HAP-1 (cell line): ENCODE data around the gene BCL2L1.
"Not testable (repeated sequence)": the region's sequence is repeated elsewhere in the genome, so short reads cannot be mapped to it uniquely, and the experiment has no call there.

ENCODE experiments used
- DNase-seq, 2 experiments: peaks; one replicate each; pipeline ENCODE4 v3.0.0-alpha.2; 2016 to 2020; ENCODE audit warnings: low spot score in 2 of 2
- H3K27me3 ChIP-seq: fragments of 250-450 bp; sonication (Bioruptor Pico); 2 replicates; pipeline ENCODE4 v1.5.1; 2020; ENCODE audit warnings: low read depth, mild to moderate bottlenecking, moderate library complexity
- H3K36me3 ChIP-seq: fragments of 250-450 bp; sonication (Bioruptor Pico); replicated peaks from 2 replicates; pipeline ENCODE4 v1.5.1; 2020; ENCODE audit warnings: mild to moderate bottlenecking
- H3K4me1 ChIP-seq: fragments of 250-450 bp; sonication (Bioruptor Pico); 2 replicates; pipeline ENCODE4 v1.5.1; 2020; ENCODE audit warnings: mild to moderate bottlenecking
- H3K4me3 ChIP-seq: fragments of 250-450 bp; sonication (Bioruptor Pico); 2 replicates; pipeline ENCODE4 v1.5.1; 2020; ENCODE audit warnings: mild to moderate bottlenecking, moderate library complexity
- H3K9me3 ChIP-seq: fragments of 250-450 bp; sonication (Bioruptor Pico); 2 replicates; pipeline ENCODE4 v1.5.1; 2020; ENCODE audit warnings: mild to moderate bottlenecking, moderate library complexity
- in situ Hi-C: fragments of 300-500 bp; cut with MboI; formaldehyde crosslinking; loops from 3 replicates; pipeline ENCODE4 v1.14.3; 2020; ENCODE audit warnings: low sequenced_read_pairs, inconsistent platforms, mixed read lengths

The BCL2L1 gene

DNA sequence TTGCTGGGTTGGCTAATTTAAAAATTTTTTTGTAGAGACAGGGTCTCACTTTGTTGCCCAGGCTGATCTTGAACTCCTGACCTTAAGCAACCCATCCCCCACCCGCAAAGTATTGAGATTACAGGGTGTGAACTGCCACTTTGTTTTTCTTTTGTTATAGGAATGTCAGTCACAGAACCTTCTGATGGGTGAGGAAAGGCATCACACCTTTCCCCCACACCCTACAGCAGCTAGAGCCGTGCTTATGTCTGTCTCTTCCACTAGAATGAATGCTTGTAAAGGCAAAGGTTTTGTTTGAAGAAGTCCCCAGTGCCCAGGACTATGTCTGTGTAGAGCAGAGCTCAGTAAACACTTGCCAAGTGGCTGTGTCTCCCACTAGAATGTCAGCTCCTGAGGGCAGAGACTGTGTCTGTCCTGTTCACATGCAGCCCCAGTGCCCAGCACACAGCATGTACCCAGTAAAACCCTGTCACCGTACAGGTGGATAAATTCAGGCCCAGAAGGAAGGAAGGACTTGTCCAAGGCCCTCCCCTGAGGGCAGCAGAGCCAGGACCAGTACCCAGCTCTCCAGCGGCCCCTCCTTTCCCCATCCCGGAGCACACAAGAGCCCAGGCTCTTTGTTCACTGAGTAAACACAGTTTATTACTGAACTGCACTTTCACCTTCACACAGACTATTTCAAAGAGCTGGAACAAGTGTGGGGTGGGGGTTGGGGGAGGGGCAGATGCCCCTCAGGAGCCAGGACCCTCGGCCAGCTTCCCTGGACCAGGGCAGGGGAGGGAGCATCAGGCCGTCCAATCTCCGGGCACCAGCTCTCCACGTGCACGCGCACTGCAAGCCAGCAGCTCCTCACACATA lies 58.6 kb downstream of the BCL2L1 start:
- DNase-seq, result peak; percentile 14 to 43
- H3K36me3 ChIP-seq, result peaks cover 22% of the 10 kb centered on the region

GRCh38 chr20:31663524-31663837 lies 59.2 kb downstream of the BCL2L1 start:
- in situ Hi-C loops, result loop anchor here (5.0 kb wide), 1 partner anchor 59 kb away; the partner anchor contains the start of gene BCL2L1
- H3K4me3 ChIP-seq, result no peak overlapping the region
- no peaks in the 10 kb centered on the region for H3K9me3 ChIP-seq
- DNase-seq, result no peak
- H3K4me1 ChIP-seq, result peaks cover 30% of the 10 kb centered on the region
- peaks cover 22% of the 10 kb centered on the region for H3K36me3 ChIP-seq
- H3K27me3 ChIP-seq, result no peaks in the 10 kb centered on the region

More for the DNA sequence above, 58.6 kb downstream of the BCL2L1 start:
- no peak overlapping the region for H3K4me3 ChIP-seq
- H3K9me3 ChIP-seq, result no peaks in the 10 kb centered on the region
- in situ Hi-C loops, result loop anchor here (5.0 kb wide), 1 partner anchor 58 kb away; the partner anchor contains the start of gene BCL2L1
- peaks cover 30% of the 10 kb centered on the region for H3K4me1 ChIP-seq
- no peaks in the 10 kb centered on the region for H3K27me3 ChIP-seq

- Histone ChIP-seq H3K36me3 (peaks cover 22% of the 10 kb centered on the region), H3K27me3 (no peaks in the 10 kb centered on the region), H3K4me1 (peaks cover 30% of the 10 kb centered on the region), H3K4me3 (no peak overlapping the region), H3K9me3 (no peaks in the 10 kb centered on the region)
- in situ Hi-C loops, result loop anchor here (5.0 kb wide), 1 partner anchor 60 kb away; the partner anchor contains the start of gene BCL2L1
- DNase-seq, result no peak
These were observed 60.3 kb downstream of the BCL2L1 start for GRCh38 chr20:31662372-31662854.

DNA sequence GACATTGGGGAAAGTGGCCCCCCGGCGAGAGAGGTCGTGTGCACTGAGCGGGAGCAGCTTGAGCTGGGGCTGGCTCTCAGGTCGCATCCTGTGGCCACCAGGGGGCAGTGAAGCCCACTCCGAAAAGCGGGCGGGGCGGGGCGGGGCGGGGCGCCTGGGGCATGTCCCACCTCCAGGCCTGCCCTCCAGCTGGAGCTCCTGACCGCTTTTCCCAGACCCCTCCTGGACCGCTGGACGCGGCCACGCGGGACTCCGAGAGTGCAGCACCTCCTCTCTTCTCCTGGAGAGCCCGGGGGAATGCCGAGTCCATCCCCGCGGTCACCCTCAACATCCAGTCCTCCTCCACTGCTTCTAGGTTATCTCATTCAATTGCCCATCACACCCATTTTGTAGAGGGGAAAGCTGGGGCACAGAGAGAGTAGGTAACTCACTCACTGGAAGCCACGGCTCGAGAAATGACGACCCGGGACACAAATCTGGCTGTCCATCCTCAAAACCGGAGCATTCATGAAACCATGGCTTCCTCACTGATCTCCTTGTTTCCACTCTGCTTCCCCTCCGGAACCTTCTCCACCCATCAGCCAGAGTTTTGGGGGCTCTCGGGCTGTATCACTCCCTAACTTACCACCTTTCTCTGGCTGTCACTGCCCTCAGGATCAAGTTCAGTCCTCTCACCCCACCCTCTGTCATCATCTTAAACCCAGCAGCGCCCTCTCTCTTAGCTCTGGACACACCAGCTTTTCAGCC lies 60.9 kb downstream of the BCL2L1 start:
- H3K4me3 ChIP-seq, result peak overlapping the region; percentile 22
- peaks cover 22% of the 10 kb centered on the region for H3K36me3 ChIP-seq
- in situ Hi-C loops, result loop anchor here (5.0 kb wide), 1 partner anchor 61 kb away; the partner anchor contains the start of gene BCL2L1
- H3K4me1 ChIP-seq, result peaks cover 28% of the 10 kb centered on the region
- peak; percentile 45 to 87 for DNase-seq
- H3K27me3 ChIP-seq, result no peaks in the 10 kb centered on the region
- no peaks in the 10 kb centered on the region for H3K9me3 ChIP-seq

DNA sequence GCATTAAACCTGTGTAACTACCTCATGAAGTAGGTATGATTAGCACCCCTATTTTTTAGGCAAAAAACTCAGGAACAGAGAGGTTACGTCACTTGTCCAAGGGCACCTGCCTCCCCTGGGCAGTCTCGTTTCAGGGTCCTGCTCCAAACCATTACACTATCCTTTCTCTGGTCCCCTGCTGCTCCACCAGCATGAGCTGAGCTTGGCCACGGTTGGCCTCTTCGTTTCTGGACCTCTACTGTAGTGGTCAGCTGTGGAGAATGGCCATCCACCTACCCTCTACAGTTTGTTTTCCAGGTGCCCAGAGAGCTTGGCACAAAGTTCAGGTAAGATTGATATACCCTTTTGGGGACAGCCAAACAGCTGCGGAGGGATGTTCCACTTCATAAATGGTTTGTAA lies 68.1 kb downstream of the BCL2L1 start:
- H3K9me3 ChIP-seq, result no peaks in the 10 kb centered on the region
- no peak overlapping the region for H3K4me3 ChIP-seq
- H3K4me1 ChIP-seq, result no peaks in the 10 kb centered on the region
- H3K27me3 ChIP-seq, result no peaks in the 10 kb centered on the region
- in situ Hi-C loops, result no loop called here
- no peaks in the 10 kb centered on the region for H3K36me3 ChIP-seq
- DNase-seq, result no peak

- Histone ChIP-seq H3K4me1 (no peaks in the 10 kb centered on the region), H3K36me3 (no peaks in the 10 kb centered on the region), H3K4me3 (no peak overlapping the region), H3K9me3 (no peaks in the 10 kb centered on the region), H3K27me3 (no peaks in the 10 kb centered on the region)
- DNase-seq, result no peak
- in situ Hi-C loops, result no loop called here
These were observed 69.1 kb downstream of the BCL2L1 start for GRCh38 chr20:31653561-31653960.

DNA sequence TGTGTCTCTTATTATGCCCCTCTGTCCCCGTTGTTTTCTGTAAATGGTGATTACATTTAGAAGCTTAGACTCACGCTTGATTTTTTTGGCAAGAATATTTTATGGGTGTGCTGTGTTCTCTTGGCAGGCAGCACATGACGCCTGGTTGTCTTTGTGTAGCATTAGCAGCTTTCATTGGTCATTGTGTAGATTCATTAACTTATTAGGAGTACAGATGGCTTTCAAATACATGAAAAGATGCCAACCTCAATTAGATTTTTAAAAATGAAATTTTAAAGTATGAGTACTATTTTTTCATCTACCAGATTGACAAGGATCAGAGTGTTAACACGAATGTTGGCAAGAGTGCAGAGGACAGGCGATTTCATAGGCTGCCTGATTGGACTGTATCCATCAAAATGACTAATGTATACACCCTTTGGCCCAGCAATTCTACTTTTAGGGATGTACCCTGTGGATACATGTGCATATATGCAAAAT lies 69.7 kb downstream of the BCL2L1 start:
- H3K27me3 ChIP-seq, result no peaks in the 10 kb centered on the region
- in situ Hi-C loops, result no loop called here
- DNase-seq, result no peak

DNA sequence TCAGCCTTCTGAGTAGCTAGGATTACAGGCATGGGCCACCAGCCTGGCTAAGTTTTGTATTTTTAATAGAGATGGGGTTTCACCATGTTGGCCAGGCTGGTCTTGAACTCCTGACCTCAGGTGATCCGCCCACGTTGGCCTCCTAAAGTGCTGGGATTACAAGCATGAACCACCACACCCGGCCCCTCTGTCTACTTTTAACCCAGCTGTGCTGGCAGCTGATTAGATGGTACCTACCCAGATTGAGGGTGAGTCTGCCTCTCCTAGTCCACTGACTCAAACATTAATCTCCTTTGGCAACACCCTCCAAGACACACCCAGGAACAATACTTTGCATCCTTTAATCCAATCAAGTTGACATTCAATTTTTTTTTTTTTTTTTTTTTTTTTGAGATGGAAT lies 74.6 kb downstream of the BCL2L1 start:
- H3K4me3 ChIP-seq, H3K36me3 ChIP-seq, in situ Hi-C loops, DNase-seq, H3K27me3 ChIP-seq, H3K4me1 ChIP-seq, H3K9me3 ChIP-seq: not testable (repeated sequence)

More for the DNA sequence above, 69.7 kb downstream of the BCL2L1 start:
- Histone ChIP-seq H3K4me3 (no peak overlapping the region), H3K4me1 (peaks cover 2% of the 10 kb centered on the region; the same call in 1 of the 2 replicates), H3K36me3 (no peaks in the 10 kb centered on the region), H3K9me3 (no peaks in the 10 kb centered on the region)

GRCh38 chr20:31644701-31645100 lies 78.0 kb downstream of the BCL2L1 start:
- DNase-seq, result no peak
- no peaks in the 10 kb centered on the region for H3K36me3 ChIP-seq
- no peaks in the 10 kb centered on the region for H3K9me3 ChIP-seq
- peaks cover 3% of the 10 kb centered on the region; the same call in 1 of the 2 replicates for H3K4me1 ChIP-seq
- H3K27me3 ChIP-seq, result no peaks in the 10 kb centered on the region
- in situ Hi-C loops, result no loop called here
- H3K4me3 ChIP-seq, result no peak overlapping the region

DNA sequence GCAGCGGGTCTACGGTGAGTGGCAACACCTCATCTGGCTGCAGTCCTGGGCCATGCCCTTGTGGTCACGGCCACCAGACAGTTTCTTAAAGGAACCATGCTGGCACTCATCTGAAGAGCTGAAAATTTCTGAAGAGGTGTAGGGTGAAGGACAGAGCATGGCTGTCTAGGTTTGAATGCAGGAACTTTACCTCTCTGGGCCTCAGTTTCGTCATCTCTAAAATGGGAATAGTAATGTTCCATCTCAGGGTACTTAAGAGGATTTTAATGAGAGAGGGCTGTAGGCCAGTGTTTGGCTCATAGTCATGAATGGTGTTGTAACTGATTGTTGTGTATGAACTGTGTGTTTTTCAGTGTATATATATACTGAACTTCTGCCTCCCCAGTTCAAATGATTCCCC lies 79.1 kb downstream of the BCL2L1 start:
- in situ Hi-C loops, result no loop called here
- H3K27me3 ChIP-seq, result no peaks in the 10 kb centered on the region
- no peaks in the 10 kb centered on the region for H3K9me3 ChIP-seq
- H3K4me1 ChIP-seq, result peaks cover 3% of the 10 kb centered on the region; the same call in 1 of the 2 replicates
- H3K4me3 ChIP-seq, result no peak overlapping the region
- DNase-seq, result no peak
- H3K36me3 ChIP-seq, result no peaks in the 10 kb centered on the region

GRCh38 chr20:31642837-31643236 lies 79.8 kb downstream of the BCL2L1 start:
- no peaks in the 10 kb centered on the region for H3K27me3 ChIP-seq
- H3K4me3 ChIP-seq, result no peak overlapping the region
- H3K9me3 ChIP-seq, result no peaks in the 10 kb centered on the region
- no peaks in the 10 kb centered on the region; the same call in 1 of the 2 replicates for H3K4me1 ChIP-seq
- in situ Hi-C loops, result no loop called here
- no peaks in the 10 kb centered on the region for H3K36me3 ChIP-seq
- DNase-seq, result no peak

GRCh38 chr20:31641391-31641790 lies 81.3 kb downstream of the BCL2L1 start:
- Histone ChIP-seq H3K27me3 (no peaks in the 10 kb centered on the region), H3K4me3 (no peak overlapping the region), H3K36me3 (no peaks in the 10 kb centered on the region), H3K4me1 (no peaks in the 10 kb centered on the region), H3K9me3 (no peaks in the 10 kb centered on the region)
- no peak for DNase-seq
- in situ Hi-C loops, result no loop called here

GRCh38 chr20:31640259-31640658 lies 82.4 kb downstream of the BCL2L1 start:
- Histone ChIP-seq H3K9me3 (no peaks in the 10 kb centered on the region), H3K4me3 (no peak overlapping the region), H3K27me3 (no peaks in the 10 kb centered on the region), H3K4me1 (no peaks in the 10 kb centered on the region), H3K36me3 (no peaks in the 10 kb centered on the region)
- in situ Hi-C loops, result no loop called here
- no peak for DNase-seq

GRCh38 chr20:31638816-31639215 lies 83.9 kb downstream of the BCL2L1 start:
- H3K36me3 ChIP-seq, result no peaks in the 10 kb centered on the region
- H3K4me3 ChIP-seq, result no peak overlapping the region
- in situ Hi-C loops, result no loop called here

More at GRCh38 chr20:31638816-31639215, 83.9 kb downstream of the BCL2L1 start:
- no peak for DNase-seq
- no peaks in the 10 kb centered on the region for H3K9me3 ChIP-seq
- H3K4me1 ChIP-seq, result no peaks in the 10 kb centered on the region
- H3K27me3 ChIP-seq, result no peaks in the 10 kb centered on the region
